ENCODE data around the gene OR10S1. TPM values are rescaled to one million over a fixed set of nuclear protein-coding genes. Genes with fewer than 3 reads are reported as not detected.

The OR10S1 gene
- total RNA-seq, 4 donors from 2014 or later = not detected

- no peak for TF ChIP-seq POLR2A (IDR thresholded peaks at IDR 0.05)
- TF ChIP-seq, protein P1, sequence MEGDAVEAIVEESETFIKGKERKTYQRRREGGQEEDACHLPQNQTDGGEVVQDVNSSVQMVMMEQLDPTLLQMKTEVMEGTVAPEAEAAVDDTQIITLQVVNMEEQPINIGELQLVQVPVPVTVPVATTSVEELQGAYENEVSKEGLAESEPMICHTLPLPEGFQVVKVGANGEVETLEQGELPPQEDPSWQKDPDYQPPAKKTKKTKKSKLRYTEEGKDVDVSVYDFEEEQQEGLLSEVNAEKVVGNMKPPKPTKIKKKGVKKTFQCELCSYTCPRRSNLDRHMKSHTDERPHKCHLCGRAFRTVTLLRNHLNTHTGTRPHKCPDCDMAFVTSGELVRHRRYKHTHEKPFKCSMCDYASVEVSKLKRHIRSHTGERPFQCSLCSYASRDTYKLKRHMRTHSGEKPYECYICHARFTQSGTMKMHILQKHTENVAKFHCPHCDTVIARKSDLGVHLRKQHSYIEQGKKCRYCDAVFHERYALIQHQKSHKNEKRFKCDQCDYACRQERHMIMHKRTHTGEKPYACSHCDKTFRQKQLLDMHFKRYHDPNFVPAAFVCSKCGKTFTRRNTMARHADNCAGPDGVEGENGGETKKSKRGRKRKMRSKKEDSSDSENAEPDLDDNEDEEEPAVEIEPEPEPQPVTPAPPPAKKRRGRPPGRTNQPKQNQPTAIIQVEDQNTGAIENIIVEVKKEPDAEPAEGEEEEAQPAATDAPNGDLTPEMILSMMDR (IDR thresholded peaks at IDR 0.05) = no peak
- no peak within 1 kb of the TSS for H3K4me3 ChIP-seq (ENCODE audit: low read depth, poor library complexity, severe bottlenecking)
- 41 to 50% methylated on average over 1 of the region's 1 CpG for WGBS, 2 donors
- no peak for DNase-seq (ENCODE audit: low spot score in 2 of 2)
- intact Hi-C loops (cut with DNase I; ENCODE audit: low total_unique reads) = no loop called here
These were observed 38.3 kb downstream of the OR10S1 start, which contains the start of gene OR4D5 for GRCh38 chr11:123939317-123939716. TSS of gene OR4D5 (plus strand) at chr11:123939617. CDS start at chr11:123939617, 0 bp downstream.

Other genes starting within 250 kb of the OR10S1 start
- gene ZNF202, start 236.1 kb downstream of the OR10S1 start, total RNA-seq = 1 to 10 TPM; 6.9 to 8.5 (median 7.9) TPM
- gene OR6X1, start 223.3 kb downstream of the OR10S1 start, total RNA-seq = not detected
- not detected for gene OR6M1, start 171.4 kb downstream of the OR10S1 start, total RNA-seq
- gene TMEM225, start 92.1 kb downstream of the OR10S1 start, total RNA-seq = not detected
- gene OR8D4, start 75.6 kb downstream of the OR10S1 start, total RNA-seq = under 1 TPM in 1 of 4 donors, not detected in 3; 0.06 TPM
- gene OR4D5, start 38.2 kb downstream of the OR10S1 start, total RNA-seq = not detected
- gene OR6T1, start 33.9 kb downstream of the OR10S1 start, total RNA-seq = not detected
- gene OR10G6, start 17.4 kb upstream of the OR10S1 start, total RNA-seq = not detected
- gene OR10G4, start 35.2 kb upstream of the OR10S1 start, total RNA-seq = not detected
- gene OR10G9, start 45.2 kb upstream of the OR10S1 start, total RNA-seq = not detected
- not detected for gene OR10G8, start 49.0 kb upstream of the OR10S1 start, total RNA-seq
- gene OR10G7, start 63.5 kb upstream of the OR10S1 start, total RNA-seq = not detected
- gene VWA5A, start 137.7 kb upstream of the OR10S1 start, total RNA-seq = 10 to 100 TPM; 16.4 to 27.4 (median 24.0) TPM
- gene OR10D3, start 205.6 kb upstream of the OR10S1 start, total RNA-seq = not detected

All from lower leg skin (tissue), 4 donors.